ENCODE data around the gene PP2D1. TPM values are rescaled to one million over a fixed set of nuclear protein-coding genes. Genes with fewer than 3 reads are reported as not detected.

PP2D1 gene
- total RNA-seq, 1 experiment from 2014 or later: not detected

DNA sequence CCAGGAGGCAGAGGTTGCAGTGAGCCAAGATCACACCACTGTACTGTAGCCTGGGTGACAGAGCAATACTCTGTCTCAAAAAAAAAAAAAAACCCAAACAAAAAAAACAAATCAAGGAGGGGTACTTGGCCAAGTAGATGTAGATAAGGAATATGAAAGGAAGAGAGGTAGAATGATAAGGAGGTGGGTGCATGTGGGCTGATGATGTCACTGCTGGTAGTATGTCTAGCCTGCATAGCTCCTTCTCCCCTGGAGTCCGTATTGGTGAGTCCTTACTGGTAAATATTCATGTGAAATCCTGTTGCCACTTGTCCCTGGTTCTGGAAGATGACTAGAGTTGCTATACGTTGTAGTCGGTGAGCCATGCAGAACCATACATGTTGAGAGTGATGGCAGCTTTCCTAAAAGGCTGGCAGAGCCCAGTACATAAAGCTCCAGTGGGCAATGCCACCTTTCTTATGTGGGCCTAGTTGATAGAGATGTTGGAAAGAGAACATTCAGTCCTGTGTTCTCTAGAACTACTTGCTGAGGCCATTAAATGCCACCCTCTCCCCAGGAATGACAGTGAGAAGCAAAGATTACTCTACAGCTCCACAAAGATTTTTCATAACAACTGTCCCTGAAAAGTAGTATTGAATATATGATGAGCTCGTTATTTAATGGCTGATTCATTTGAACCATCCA is 39.2 kb upstream of the PP2D1 start:
- H3K9me3 ChIP-seq (ENCODE audit: control insufficient read depth in 1 of 2, insufficient read depth in 1 of 2, low read depth in 1 of 2, low read length in 2 of 2): no peaks in the 10 kb centered on the region
- RAD21 ChIA-PET (ENCODE audit: low non-redundant PET in 1 of 2, low total read pairs in 2 of 2, uncharacterized antibody in 2 of 2, unreplicated experiment in 2 of 2): no interaction called here
- H3K4me3 ChIP-seq (replicated peaks in 1 of 2; ENCODE audit: low read depth in 1 of 2, low read length in 2 of 2): no peak overlapping the region
- CTCF ChIA-PET: no interaction called here
- H3K36me3 ChIP-seq (ENCODE audit: control insufficient read depth in 1 of 2, insufficient read depth in 2 of 2, low read length in 2 of 2): no peaks in the 10 kb centered on the region
- H3K27ac ChIP-seq (ENCODE audit: low read depth, low read length): no peak overlapping the region
- H3K4me2 ChIP-seq (ENCODE audit: low read length): no peak overlapping the region
- no peaks in the 10 kb centered on the region for H3K9me2 ChIP-seq (ENCODE audit: insufficient read depth)
- intact Hi-C loops (cut with micrococcal nuclease): loop anchor here (5.0 kb wide), 1 partner anchor 136 kb away; the partner anchor contains the start of gene SGO1
- POLR2A ChIA-PET: no interaction called here
- H2AFZ ChIP-seq (ENCODE audit: low read depth, low read length, poor library complexity, severe bottlenecking): no peak overlapping the region
- no peaks in the 10 kb centered on the region for H3K27me3 ChIP-seq (ENCODE audit: insufficient read depth, low read length)
- H3K79me2 ChIP-seq (ENCODE audit: insufficient read depth, low read length): no peaks in the 10 kb centered on the region
- BruUV-seq (replicated peaks): no TSS peak
- TF ChIP-seq ZNF274 (IDR thresholded peaks at IDR 0.05; ENCODE audit: low read depth, low read length) (no peak), JUND (IDR thresholded peaks at IDR 0.05) (no peak), SP1 (IDR thresholded peaks at IDR 0.05; ENCODE audit: low read depth) (no peak), POLR2AphosphoS5 (IDR thresholded peaks at IDR 0.05; ENCODE audit: low read depth, low read length) (no peak), SIN3A (IDR thresholded peaks at IDR 0.05; ENCODE audit: low read depth) (no peak)
- TF ChIP-seq, protein P1, sequence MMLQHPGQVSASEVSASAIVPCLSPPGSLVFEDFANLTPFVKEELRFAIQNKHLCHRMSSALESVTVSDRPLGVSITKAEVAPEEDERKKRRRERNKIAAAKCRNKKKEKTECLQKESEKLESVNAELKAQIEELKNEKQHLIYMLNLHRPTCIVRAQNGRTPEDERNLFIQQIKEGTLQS (IDR thresholded peaks at IDR 0.05): no peak
- peaks cover 13 to 15% of the 10 kb centered on the region in 2 experiments for H3K4me1 ChIP-seq (ENCODE audit: control insufficient read depth in 1 of 2, insufficient read depth in 2 of 2, low read length in 2 of 2)
- DNase-seq (ENCODE audit: low read depth, low spot score) (no peak), ATAC-seq (no peak)
- no peaks in the 10 kb centered on the region for H4K20me1 ChIP-seq (ENCODE audit: insufficient read depth)
- H3K9ac ChIP-seq (ENCODE audit: low read length): no peak overlapping the region

DNA sequence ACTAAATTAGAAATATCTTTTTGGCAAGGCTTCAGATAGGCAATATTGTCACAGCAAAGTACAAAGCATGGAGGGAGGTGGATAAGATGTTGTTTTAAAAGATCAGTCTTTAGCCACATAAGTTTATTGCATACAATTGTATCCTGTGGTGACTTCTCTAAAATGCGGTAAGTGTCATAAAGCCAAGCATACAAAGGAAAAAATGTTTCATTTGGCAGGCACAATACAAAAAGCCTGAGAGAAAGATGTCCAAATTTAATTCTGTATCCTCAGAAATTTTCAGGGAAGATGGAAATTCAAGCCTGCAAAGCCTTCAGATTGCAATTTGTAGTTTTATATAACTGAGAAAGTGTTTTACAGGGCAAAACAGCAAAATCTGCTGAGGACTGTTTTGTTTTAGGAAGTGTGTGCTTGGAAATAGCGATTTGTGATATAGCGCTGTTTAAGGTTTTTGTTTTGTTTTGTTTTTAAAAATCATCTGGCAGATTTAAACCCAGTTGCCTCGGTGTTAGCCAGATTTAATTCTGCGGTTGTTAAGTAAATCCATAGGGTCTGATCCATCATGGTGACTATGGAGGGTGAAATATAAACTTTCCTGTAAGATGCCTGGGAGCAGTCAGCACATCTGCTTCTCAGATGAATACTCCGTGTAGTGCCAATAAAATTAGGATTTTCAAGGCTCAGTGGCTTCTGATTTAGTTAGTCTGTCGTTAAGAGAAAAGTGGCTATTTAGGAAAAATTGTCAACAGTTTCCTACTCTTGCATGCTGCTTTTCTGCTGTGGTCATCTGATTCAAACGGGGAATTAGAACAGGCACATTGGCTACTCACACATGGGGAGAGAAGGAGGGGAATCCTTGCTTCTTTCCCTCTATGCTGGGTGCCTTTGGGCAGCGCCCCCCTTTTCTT is 36.2 kb upstream of the PP2D1 start:
- no TSS peak for BruUV-seq (replicated peaks)
- no peak overlapping the region for H3K4me2 ChIP-seq (ENCODE audit: low read length)
- intact Hi-C loops (cut with micrococcal nuclease): no loop called here
- POLR2A ChIA-PET: no interaction called here
- no peak overlapping the region for H2AFZ ChIP-seq (ENCODE audit: low read depth, low read length, poor library complexity, severe bottlenecking)
- CTCF ChIA-PET: no interaction called here
- RAD21 ChIA-PET (ENCODE audit: low non-redundant PET in 1 of 2, low total read pairs in 2 of 2, uncharacterized antibody in 2 of 2, unreplicated experiment in 2 of 2): no interaction called here
- H3K27ac ChIP-seq (ENCODE audit: low read depth, low read length): no peak overlapping the region
- ATAC-seq (no peak), DNase-seq (ENCODE audit: low read depth, low spot score) (no peak)
- no peaks in the 10 kb centered on the region for H3K4me1 ChIP-seq (ENCODE audit: control insufficient read depth in 1 of 2, insufficient read depth in 2 of 2, low read length in 2 of 2)
- H3K27me3 ChIP-seq (ENCODE audit: insufficient read depth, low read length): no peaks in the 10 kb centered on the region
- H3K4me3 ChIP-seq (replicated peaks in 1 of 2; ENCODE audit: low read depth in 1 of 2, low read length in 2 of 2): no peak overlapping the region
- no peaks in the 10 kb centered on the region for H3K36me3 ChIP-seq (ENCODE audit: control insufficient read depth in 1 of 2, insufficient read depth in 2 of 2, low read length in 2 of 2)
- TF ChIP-seq CBX3 (IDR thresholded peaks at IDR 0.05; ENCODE audit: low read depth) (no peak), TCF7L2 (IDR thresholded peaks at IDR 0.05; ENCODE audit: borderline replicate concordance, extremely low read depth, insufficient read depth, insufficient read length) (no peak), ELF1 (IDR thresholded peaks at IDR 0.05; ENCODE audit: borderline replicate concordance, low read depth) (no peak), SIN3A (IDR thresholded peaks at IDR 0.05; ENCODE audit: low read depth) (no peak), SRF (IDR thresholded peaks at IDR 0.05; ENCODE audit: low read depth) (no peak), POLR2A (IDR thresholded peaks at IDR 0.05; ENCODE audit: borderline replicate concordance, extremely low read depth, insufficient read depth, insufficient read length) (no peak), JUND (IDR thresholded peaks at IDR 0.05) (no peak), ZFX (IDR thresholded peaks at IDR 0.05) (no peak), RAD21 (IDR thresholded peaks at IDR 0.05; ENCODE audit: low read depth) (no peak), YY1 (IDR thresholded peaks at IDR 0.05; ENCODE audit: extremely low read depth, insufficient replicate concordance, low read depth, low read length) (no peak), FOSL1 (IDR thresholded peaks at IDR 0.05; ENCODE audit: low read depth) (no peak), CEBPB (IDR thresholded peaks at IDR 0.05; ENCODE audit: low read depth) (no peak), EGR1 (IDR thresholded peaks at IDR 0.05; ENCODE audit: low read depth) (no peak), POLR2AphosphoS5 (IDR thresholded peaks at IDR 0.05; ENCODE audit: low read depth, low read length) (no peak)
- TF ChIP-seq, protein P2, sequence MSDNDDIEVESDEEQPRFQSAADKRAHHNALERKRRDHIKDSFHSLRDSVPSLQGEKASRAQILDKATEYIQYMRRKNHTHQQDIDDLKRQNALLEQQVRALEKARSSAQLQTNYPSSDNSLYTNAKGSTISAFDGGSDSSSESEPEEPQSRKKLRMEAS (IDR thresholded peaks at IDR 0.05): no peak
- TF ChIP-seq, protein P3, sequence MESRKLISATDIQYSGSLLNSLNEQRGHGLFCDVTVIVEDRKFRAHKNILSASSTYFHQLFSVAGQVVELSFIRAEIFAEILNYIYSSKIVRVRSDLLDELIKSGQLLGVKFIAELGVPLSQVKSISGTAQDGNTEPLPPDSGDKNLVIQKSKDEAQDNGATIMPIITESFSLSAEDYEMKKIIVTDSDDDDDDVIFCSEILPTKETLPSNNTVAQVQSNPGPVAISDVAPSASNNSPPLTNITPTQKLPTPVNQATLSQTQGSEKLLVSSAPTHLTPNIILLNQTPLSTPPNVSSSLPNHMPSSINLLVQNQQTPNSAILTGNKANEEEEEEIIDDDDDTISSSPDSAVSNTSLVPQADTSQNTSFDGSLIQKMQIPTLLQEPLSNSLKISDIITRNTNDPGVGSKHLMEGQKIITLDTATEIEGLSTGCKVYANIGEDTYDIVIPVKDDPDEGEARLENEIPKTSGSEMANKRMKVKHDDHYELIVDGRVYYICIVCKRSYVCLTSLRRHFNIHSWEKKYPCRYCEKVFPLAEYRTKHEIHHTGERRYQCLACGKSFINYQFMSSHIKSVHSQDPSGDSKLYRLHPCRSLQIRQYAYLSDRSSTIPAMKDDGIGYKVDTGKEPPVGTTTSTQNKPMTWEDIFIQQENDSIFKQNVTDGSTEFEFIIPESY (IDR thresholded peaks at IDR 0.05; ENCODE audit: extremely low read depth, insufficient replicate concordance, low read length): no peak
- no peaks in the 10 kb centered on the region for H4K20me1 ChIP-seq (ENCODE audit: insufficient read depth)
- no peaks in the 10 kb centered on the region for H3K9me3 ChIP-seq (ENCODE audit: control insufficient read depth in 1 of 2, insufficient read depth in 1 of 2, low read depth in 1 of 2, low read length in 2 of 2)
- H3K9me2 ChIP-seq (ENCODE audit: insufficient read depth): no peaks in the 10 kb centered on the region
- no peaks in the 10 kb centered on the region for H3K79me2 ChIP-seq (ENCODE audit: insufficient read depth, low read length)
- no peak overlapping the region for H3K9ac ChIP-seq (ENCODE audit: low read length)
